Measurements from ENCODE around the gene AFTPH.
A peak's percentile ranks its signal among the peaks of the same experiment; 100 is the strongest.

Gene AFTPH

DNA sequence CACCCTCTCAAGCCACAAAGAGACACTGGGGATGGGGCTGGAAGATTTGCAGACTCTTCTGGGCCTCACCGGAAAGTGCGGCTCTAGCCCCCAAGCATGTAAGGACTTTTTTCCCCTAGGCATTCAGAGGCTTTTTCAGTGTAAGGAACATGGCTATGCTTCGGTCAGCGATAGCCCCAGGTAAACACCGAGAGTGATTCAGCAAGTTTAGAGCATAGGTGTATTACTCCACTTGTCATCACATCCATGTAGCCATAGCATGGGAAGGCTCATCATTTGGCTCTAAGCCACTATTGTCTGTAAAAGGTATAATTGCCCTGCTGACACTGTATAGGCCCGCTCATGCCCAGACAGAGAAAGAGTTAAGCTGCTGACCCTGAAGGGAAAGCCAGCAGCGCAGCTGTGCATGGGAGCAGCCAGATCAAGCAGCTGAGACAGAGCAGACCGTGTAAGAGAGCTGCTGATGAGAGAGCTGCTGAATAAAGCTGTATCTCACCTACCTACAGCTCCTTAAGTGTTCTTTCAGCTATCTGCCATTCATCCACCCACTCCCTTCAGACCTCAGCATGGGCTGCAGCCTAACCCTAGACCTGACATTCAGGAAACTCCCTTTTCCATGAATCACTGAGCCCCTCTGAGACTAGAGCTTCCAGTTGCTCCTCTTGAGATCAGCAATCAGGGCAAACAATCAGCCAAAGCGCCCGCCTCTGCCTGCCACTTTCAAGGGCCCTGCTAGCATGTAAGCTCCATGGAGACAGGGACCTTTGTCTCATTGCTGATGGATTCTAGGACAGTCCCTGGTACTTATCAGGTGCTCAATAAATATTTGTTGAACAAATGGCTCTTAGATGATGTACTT is 44.6 kb upstream of the AFTPH start:
- Histone ChIP-seq H3K9ac (ENCODE audit: low read length) (no peak overlapping the region), H3K23ac (ENCODE audit: low read length) (no peak overlapping the region), H4K5ac (ENCODE audit: low read length) (no peak overlapping the region), H3K4ac (ENCODE audit: low read depth, low read length) (no peak overlapping the region), H3K79me2 (ENCODE audit: control insufficient read depth, insufficient read depth, low read length) (no peaks in the 10 kb centered on the region), H3K56ac (ENCODE audit: low read length) (no peak overlapping the region), H3K4me2 (ENCODE audit: low read length) (no peak overlapping the region), H3K27me3 (ENCODE audit: insufficient read depth, low read length, poor library complexity) (no peaks in the 10 kb centered on the region), H2BK5ac (ENCODE audit: low read length) (no peak overlapping the region), H3K4me3 (ENCODE audit: low read length) (no peak overlapping the region), H2AK5ac (ENCODE audit: low read length) (no peak overlapping the region), H3K27ac (ENCODE audit: low read depth, low read length) (no peak overlapping the region), H2BK120ac (ENCODE audit: low read depth, low read length) (no peak overlapping the region), H3K79me1 (ENCODE audit: low read length) (no peaks in the 10 kb centered on the region), H3K4me1 (ENCODE audit: control insufficient read depth, low read depth, low read length) (peaks cover 6% of the 10 kb centered on the region), H3K18ac (ENCODE audit: low read length) (no peak overlapping the region), H4K8ac (ENCODE audit: low read depth, low read length) (no peak overlapping the region), H2BK15ac (replicated peaks; ENCODE audit: low read depth) (no peak overlapping the region), H3K36me3 (ENCODE audit: control insufficient read depth, insufficient read depth, low read length) (no peaks in the 10 kb centered on the region)
- no CpG with 5 or more reads among the region's 10 CpGs for WGBS (ENCODE audit: extremely low coverage, insufficient coverage, low lambda C conversion rate)
- no peak for DNase-seq

DNA sequence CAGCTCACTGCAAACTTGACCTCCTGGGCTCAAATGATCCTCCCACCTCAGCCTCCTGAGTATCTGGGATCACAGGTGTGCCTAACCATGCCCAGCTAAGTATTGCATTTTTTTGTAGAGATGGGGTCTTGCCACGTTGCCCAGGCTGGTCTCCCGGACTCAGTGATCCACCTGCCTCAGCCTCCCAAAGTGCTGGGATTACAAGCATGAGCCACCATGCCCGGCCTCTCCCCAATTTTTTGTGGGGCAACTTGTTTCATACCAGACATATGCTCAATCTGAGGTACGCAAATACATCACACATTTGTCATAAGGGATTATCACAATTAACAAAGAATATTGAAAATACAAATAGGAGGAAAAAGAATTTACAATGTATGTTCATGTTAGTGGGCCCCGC is 42.5 kb upstream of the AFTPH start:
- Histone ChIP-seq H3K79me1 (ENCODE audit: low read length) (no peaks in the 10 kb centered on the region), H3K27me3 (ENCODE audit: insufficient read depth, low read length, poor library complexity) (no peaks in the 10 kb centered on the region), H3K36me3 (ENCODE audit: control insufficient read depth, insufficient read depth, low read length) (no peaks in the 10 kb centered on the region), H3K27ac (ENCODE audit: low read depth, low read length) (no peak overlapping the region), H3K56ac (ENCODE audit: low read length) (no peak overlapping the region), H3K9ac (ENCODE audit: low read length) (no peak overlapping the region), H3K4ac (ENCODE audit: low read depth, low read length) (no peak overlapping the region), H4K8ac (ENCODE audit: low read depth, low read length) (no peak overlapping the region), H2BK15ac (replicated peaks; ENCODE audit: low read depth) (no peak overlapping the region), H3K4me2 (ENCODE audit: low read length) (no peak overlapping the region), H4K5ac (ENCODE audit: low read length) (no peak overlapping the region), H3K18ac (ENCODE audit: low read length) (no peak overlapping the region), H2BK120ac (ENCODE audit: low read depth, low read length) (no peak overlapping the region), H3K4me1 (ENCODE audit: control insufficient read depth, low read depth, low read length) (peaks cover 6% of the 10 kb centered on the region), H2BK5ac (ENCODE audit: low read length) (no peak overlapping the region), H3K4me3 (ENCODE audit: low read length) (no peak overlapping the region), H3K79me2 (ENCODE audit: control insufficient read depth, insufficient read depth, low read length) (no peaks in the 10 kb centered on the region), H3K23ac (ENCODE audit: low read length) (no peak overlapping the region), H2AK5ac (ENCODE audit: low read length) (no peak overlapping the region)
- no peak for DNase-seq
- no CpG with 5 or more reads among the region's 5 CpGs for WGBS (ENCODE audit: extremely low coverage, insufficient coverage, low lambda C conversion rate)

DNA sequence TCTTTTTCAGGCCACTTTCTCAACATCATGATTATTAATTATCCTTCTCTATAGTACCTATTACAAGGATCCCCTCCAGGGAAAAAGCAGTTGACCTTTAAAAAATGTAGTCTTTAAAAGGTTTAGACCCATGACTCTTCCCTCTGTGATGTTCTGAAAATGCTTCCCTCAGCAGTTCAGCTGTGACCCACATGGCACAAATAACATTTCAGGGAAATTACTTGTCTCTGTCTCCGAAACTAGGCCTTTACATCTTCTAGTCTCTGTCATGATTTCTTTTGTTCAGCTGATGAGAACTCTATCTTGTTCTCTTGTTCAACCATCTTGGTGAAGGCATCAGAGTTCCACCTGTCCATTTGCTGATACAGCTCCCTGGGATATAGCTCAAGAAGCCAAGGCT is 41.9 kb upstream of the AFTPH start:
- Histone ChIP-seq H3K79me2 (ENCODE audit: control insufficient read depth, insufficient read depth, low read length) (no peaks in the 10 kb centered on the region), H3K27me3 (ENCODE audit: insufficient read depth, low read length, poor library complexity) (no peaks in the 10 kb centered on the region), H2AK5ac (ENCODE audit: low read length) (no peak overlapping the region), H2BK15ac (replicated peaks; ENCODE audit: low read depth) (no peak overlapping the region), H3K23ac (ENCODE audit: low read length) (no peak overlapping the region), H3K4me2 (ENCODE audit: low read length) (no peak overlapping the region), H3K9ac (ENCODE audit: low read length) (no peak overlapping the region), H3K4me1 (ENCODE audit: control insufficient read depth, low read depth, low read length) (peaks cover 6% of the 10 kb centered on the region), H3K27ac (ENCODE audit: low read depth, low read length) (no peak overlapping the region), H3K4me3 (ENCODE audit: low read length) (no peak overlapping the region), H2BK5ac (ENCODE audit: low read length) (no peak overlapping the region), H4K8ac (ENCODE audit: low read depth, low read length) (no peak overlapping the region), H2BK120ac (ENCODE audit: low read depth, low read length) (no peak overlapping the region), H3K79me1 (ENCODE audit: low read length) (no peaks in the 10 kb centered on the region), H3K18ac (ENCODE audit: low read length) (no peak overlapping the region), H3K56ac (ENCODE audit: low read length) (no peak overlapping the region), H4K5ac (ENCODE audit: low read length) (no peak overlapping the region), H3K4ac (ENCODE audit: low read depth, low read length) (no peak overlapping the region), H3K36me3 (ENCODE audit: control insufficient read depth, insufficient read depth, low read length) (no peaks in the 10 kb centered on the region)
- WGBS (ENCODE audit: extremely low coverage, insufficient coverage, low lambda C conversion rate), result no CpG with 5 or more reads among the region's 1 CpG
- no peak for DNase-seq

DNA sequence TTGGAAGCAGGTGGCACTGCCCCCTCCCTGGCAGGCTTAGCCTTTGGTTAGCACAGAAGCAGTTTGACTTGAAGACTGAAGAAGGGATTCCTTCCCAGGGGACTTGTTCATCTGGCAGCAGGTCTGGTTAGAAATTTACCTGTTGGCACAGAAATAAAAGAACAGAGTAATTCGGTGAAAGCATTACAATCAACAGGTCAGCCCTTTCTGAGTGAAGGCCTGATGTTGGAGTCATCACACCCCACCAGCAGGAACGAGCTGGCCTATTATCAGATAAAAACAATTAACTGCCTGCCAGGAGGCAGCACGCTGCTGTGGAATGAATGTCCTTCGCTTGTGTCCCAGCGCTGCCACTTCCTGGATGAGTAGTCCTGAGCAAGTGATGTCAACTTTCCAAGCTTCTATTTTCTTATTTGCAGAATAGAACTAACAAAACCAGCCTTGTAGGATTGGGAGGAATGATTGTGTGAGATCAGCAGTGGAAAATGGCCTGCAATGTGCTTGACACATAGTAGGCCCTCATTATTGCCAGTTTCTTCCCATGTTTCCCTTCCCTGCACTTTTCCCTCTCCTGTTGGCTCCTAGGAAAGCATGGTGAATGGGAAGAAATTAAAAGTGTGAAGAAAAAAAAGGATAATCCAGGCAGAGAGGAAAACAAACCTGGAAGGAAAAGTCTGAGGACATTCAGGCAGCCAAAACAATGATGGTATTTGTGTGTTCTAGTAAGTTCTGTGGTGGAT is 41.2 kb upstream of the AFTPH start:
- Histone ChIP-seq H3K36me3 (ENCODE audit: control insufficient read depth, insufficient read depth, low read length) (no peaks in the 10 kb centered on the region), H3K27me3 (ENCODE audit: insufficient read depth, low read length, poor library complexity) (no peaks in the 10 kb centered on the region), H2BK5ac (ENCODE audit: low read length) (no peak overlapping the region), H3K79me2 (ENCODE audit: control insufficient read depth, insufficient read depth, low read length) (no peaks in the 10 kb centered on the region), H3K4me3 (ENCODE audit: low read length) (no peak overlapping the region), H3K79me1 (ENCODE audit: low read length) (no peaks in the 10 kb centered on the region), H3K56ac (ENCODE audit: low read length) (no peak overlapping the region), H3K9ac (ENCODE audit: low read length) (no peak overlapping the region), H3K18ac (ENCODE audit: low read length) (peak overlapping the region; percentile 40), H2BK15ac (replicated peaks; ENCODE audit: low read depth) (no peak overlapping the region), H3K4ac (ENCODE audit: low read depth, low read length) (no peak overlapping the region), H4K8ac (ENCODE audit: low read depth, low read length) (no peak overlapping the region), H2BK120ac (ENCODE audit: low read depth, low read length) (no peak overlapping the region), H3K23ac (ENCODE audit: low read length) (no peak overlapping the region), H3K4me2 (ENCODE audit: low read length) (no peak overlapping the region), H4K5ac (ENCODE audit: low read length) (no peak overlapping the region), H3K4me1 (ENCODE audit: control insufficient read depth, low read depth, low read length) (peaks cover 6% of the 10 kb centered on the region), H3K27ac (ENCODE audit: low read depth, low read length) (no peak overlapping the region), H2AK5ac (ENCODE audit: low read length) (no peak overlapping the region)
- DNase-seq, result peak; percentile 90
- no CpG with 5 or more reads among the region's 5 CpGs for WGBS (ENCODE audit: extremely low coverage, insufficient coverage, low lambda C conversion rate)

DNA sequence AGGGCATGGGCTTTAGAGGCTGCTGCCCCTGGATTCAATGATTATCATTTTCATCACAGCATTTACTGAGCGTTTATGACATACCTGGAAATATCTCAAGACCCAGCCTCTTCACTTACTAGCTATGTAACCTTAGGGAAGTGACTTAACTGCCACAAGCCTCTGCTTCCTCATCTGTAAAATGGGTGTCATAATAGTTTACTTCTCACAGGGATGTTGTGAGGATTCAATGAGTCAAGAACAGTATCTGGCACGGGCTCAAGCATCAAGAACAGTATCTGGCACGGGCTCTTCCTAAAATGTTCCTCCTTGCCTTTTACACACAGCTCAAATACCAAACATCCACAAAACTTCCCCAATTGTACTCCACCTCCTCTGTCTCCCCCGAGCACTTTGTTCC is 38.8 kb upstream of the AFTPH start:
- Histone ChIP-seq H3K27ac (ENCODE audit: low read depth, low read length) (no peak overlapping the region), H3K4me2 (ENCODE audit: low read length) (no peak overlapping the region), H3K36me3 (ENCODE audit: control insufficient read depth, insufficient read depth, low read length) (no peaks in the 10 kb centered on the region), H3K9ac (ENCODE audit: low read length) (no peak overlapping the region), H3K27me3 (ENCODE audit: insufficient read depth, low read length, poor library complexity) (no peaks in the 10 kb centered on the region), H3K18ac (ENCODE audit: low read length) (no peak overlapping the region), H4K8ac (ENCODE audit: low read depth, low read length) (no peak overlapping the region), H2BK15ac (replicated peaks; ENCODE audit: low read depth) (no peak overlapping the region), H2BK5ac (ENCODE audit: low read length) (no peak overlapping the region), H3K56ac (ENCODE audit: low read length) (no peak overlapping the region), H3K4me3 (ENCODE audit: low read length) (no peak overlapping the region), H2AK5ac (ENCODE audit: low read length) (no peak overlapping the region), H3K23ac (ENCODE audit: low read length) (no peak overlapping the region), H3K4ac (ENCODE audit: low read depth, low read length) (no peak overlapping the region), H3K79me1 (ENCODE audit: low read length) (no peaks in the 10 kb centered on the region), H3K79me2 (ENCODE audit: control insufficient read depth, insufficient read depth, low read length) (no peaks in the 10 kb centered on the region), H3K4me1 (ENCODE audit: control insufficient read depth, low read depth, low read length) (peaks cover 7% of the 10 kb centered on the region), H2BK120ac (ENCODE audit: low read depth, low read length) (no peak overlapping the region), H4K5ac (ENCODE audit: low read length) (no peak overlapping the region)
- no CpG with 5 or more reads among the region's 4 CpGs for WGBS (ENCODE audit: extremely low coverage, insufficient coverage, low lambda C conversion rate)
- DNase-seq, result no peak

Data from mesendoderm (in vitro differentiated cells).